ENCODE measurements around the gene SELENOW. TPM values are rescaled to one million over a fixed set of nuclear protein-coding genes. Genes with fewer than 3 reads are reported as not detected.

SELENOW gene
- polyA plus RNA-seq, 1 experiment, result 293 TPM

DNA sequence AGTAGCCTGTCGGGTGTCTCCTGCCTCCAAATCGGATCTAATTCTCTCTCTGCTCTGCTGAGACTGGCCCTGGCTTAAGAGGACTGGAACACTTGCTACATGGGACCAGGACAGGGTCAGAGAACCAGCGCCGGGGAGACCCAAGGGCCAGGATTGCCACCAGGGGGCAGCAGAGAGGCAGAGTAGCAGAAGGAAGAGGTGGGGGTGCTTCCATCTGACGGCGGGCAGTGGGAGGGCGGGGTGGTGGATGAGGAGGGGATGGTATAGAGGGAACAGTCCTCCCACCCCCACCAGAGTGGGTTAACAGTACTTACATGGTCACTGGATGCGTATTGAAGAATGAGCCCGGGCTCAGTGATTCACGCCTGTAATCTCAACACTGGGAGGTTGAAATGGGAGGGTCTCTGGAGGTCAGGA is 11.9 kb downstream of the SELENOW start:
- H3K36me3 ChIP-seq (ENCODE audit: control insufficient read depth, insufficient read depth, low read length), result peaks cover 3% of the 10 kb centered on the region
- H3K4me3 ChIP-seq (ENCODE audit: low read depth, low read length), result no peak overlapping the region
- no peak for DNase-seq (ENCODE audit: low read depth)
- H3K27me3 ChIP-seq (ENCODE audit: control insufficient read depth, insufficient read depth, low read length), result no peaks in the 10 kb centered on the region
- ChIA-PET CTCF (interaction anchor here (0.7 to 5.7 kb wide), 19 partner anchors 8 to 358 kb away, joined by 3 to 45 read pairs (median 5); partner anchors contain the start of genes EHD2 and SELENOW), POLR2A (no interaction called here)
- TF ChIP-seq, protein P1, sequence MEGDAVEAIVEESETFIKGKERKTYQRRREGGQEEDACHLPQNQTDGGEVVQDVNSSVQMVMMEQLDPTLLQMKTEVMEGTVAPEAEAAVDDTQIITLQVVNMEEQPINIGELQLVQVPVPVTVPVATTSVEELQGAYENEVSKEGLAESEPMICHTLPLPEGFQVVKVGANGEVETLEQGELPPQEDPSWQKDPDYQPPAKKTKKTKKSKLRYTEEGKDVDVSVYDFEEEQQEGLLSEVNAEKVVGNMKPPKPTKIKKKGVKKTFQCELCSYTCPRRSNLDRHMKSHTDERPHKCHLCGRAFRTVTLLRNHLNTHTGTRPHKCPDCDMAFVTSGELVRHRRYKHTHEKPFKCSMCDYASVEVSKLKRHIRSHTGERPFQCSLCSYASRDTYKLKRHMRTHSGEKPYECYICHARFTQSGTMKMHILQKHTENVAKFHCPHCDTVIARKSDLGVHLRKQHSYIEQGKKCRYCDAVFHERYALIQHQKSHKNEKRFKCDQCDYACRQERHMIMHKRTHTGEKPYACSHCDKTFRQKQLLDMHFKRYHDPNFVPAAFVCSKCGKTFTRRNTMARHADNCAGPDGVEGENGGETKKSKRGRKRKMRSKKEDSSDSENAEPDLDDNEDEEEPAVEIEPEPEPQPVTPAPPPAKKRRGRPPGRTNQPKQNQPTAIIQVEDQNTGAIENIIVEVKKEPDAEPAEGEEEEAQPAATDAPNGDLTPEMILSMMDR (IDR thresholded peaks at IDR 0.05; ENCODE audit: insufficient read depth, low read depth, low read length), result peak; percentile 98

GRCh38 chr19:47792616-47793015 is 14.1 kb downstream of the SELENOW start:
- ChIA-PET POLR2A (no interaction called here), CTCF (interaction anchor here (1.0 to 2.6 kb wide), 3 partner anchors 27 to 356 kb away, joined by 3 to 18 read pairs (median 4); partner anchors contain the start of gene EHD2)
- no peak for DNase-seq (ENCODE audit: low read depth)
- Histone ChIP-seq H3K36me3 (ENCODE audit: control insufficient read depth, insufficient read depth, low read length) (peaks cover 1% of the 10 kb centered on the region), H3K4me3 (ENCODE audit: low read depth, low read length) (no peak overlapping the region), H3K27me3 (ENCODE audit: control insufficient read depth, insufficient read depth, low read length) (no peaks in the 10 kb centered on the region)
- TF ChIP-seq, protein P1 (IDR thresholded peaks at IDR 0.05; ENCODE audit: insufficient read depth, low read depth, low read length), result no peak

GRCh38 chr19:47794526-47794925 is 16.0 kb downstream of the SELENOW start:
- H3K36me3 ChIP-seq (ENCODE audit: control insufficient read depth, insufficient read depth, low read length), result no peaks in the 10 kb centered on the region
- POLR2A ChIA-PET, result no interaction called here
- DNase-seq (ENCODE audit: low read depth), result no peak
- no peak overlapping the region for H3K4me3 ChIP-seq (ENCODE audit: low read depth, low read length)
- CTCF ChIA-PET, result interaction anchor here (0.6 to 2.3 kb wide), 2 partner anchors 73 to 81 kb away, joined by 3 to 5 read pairs; partner anchors contain the start of gene EHD2
- peaks cover 1% of the 10 kb centered on the region for H3K27me3 ChIP-seq (ENCODE audit: control insufficient read depth, insufficient read depth, low read length)
- TF ChIP-seq, protein P1 (IDR thresholded peaks at IDR 0.05; ENCODE audit: insufficient read depth, low read depth, low read length), result no peak

- no peak for DNase-seq (ENCODE audit: low read depth)
- H3K4me3 ChIP-seq (ENCODE audit: low read depth, low read length), result no peak overlapping the region
- peaks cover 1% of the 10 kb centered on the region for H3K27me3 ChIP-seq (ENCODE audit: control insufficient read depth, insufficient read depth, low read length)
- no peaks in the 10 kb centered on the region for H3K36me3 ChIP-seq (ENCODE audit: control insufficient read depth, insufficient read depth, low read length)
- ChIA-PET POLR2A (no interaction called here), CTCF (interaction anchor here (0.6 to 2.3 kb wide), 5 partner anchors 9 to 83 kb away, joined by 3 to 5 read pairs (median 3); partner anchors contain the start of gene EHD2)
- TF ChIP-seq, protein P1 (IDR thresholded peaks at IDR 0.05; ENCODE audit: insufficient read depth, low read depth, low read length), result no peak
Measured at GRCh38 chr19:47796785-47797184, 18.3 kb downstream of the SELENOW start.

- Histone ChIP-seq H3K4me3 (ENCODE audit: low read depth, low read length) (no peak overlapping the region), H3K27me3 (ENCODE audit: control insufficient read depth, insufficient read depth, low read length) (peaks cover 1% of the 10 kb centered on the region), H3K36me3 (ENCODE audit: control insufficient read depth, insufficient read depth, low read length) (no peaks in the 10 kb centered on the region)
- DNase-seq (ENCODE audit: low read depth), result no peak
- POLR2A ChIA-PET, result no interaction called here
- TF ChIP-seq, protein P1 (IDR thresholded peaks at IDR 0.05; ENCODE audit: insufficient read depth, low read depth, low read length), result no peak
- CTCF ChIA-PET, result interaction anchor here (0.6 to 3.8 kb wide), 2 partner anchors 9 to 46 kb away, joined by 3 to 12 read pairs; no protein-coding TSS in a partner anchor
Measured at GRCh38 chr19:47797996-47798903, 19.7 kb downstream of the SELENOW start.
